PC-9 (cell line): ENCODE measurements around the gene FTO. TPM values are rescaled to one million over a fixed set of nuclear protein-coding genes. Genes with fewer than 3 reads are reported as not detected.
A peak's percentile ranks its signal among the peaks of the same experiment; 100 is the strongest.

Source experiments
- BruUV-seq: library from RNA; stranded (reverse); fragments of 400-500 nt; replicated peaks from 2 replicates; lab custom pipeline; 2021; lab: Mats Ljungman, UMichigan
- CTCF ChIA-PET: fragments of 300-600 bp; sonication (Branson Sonifier 250); formaldehyde crosslinking; loops from one replicate; lab custom pipeline; 2022; ENCODE audit warnings: antibody characterized with exemption; lab: Charles Lee
- POLR2A ChIA-PET: fragments of 300-600 bp; sonication (Branson Sonifier 250); formaldehyde crosslinking; loops from one replicate; lab custom pipeline; 2022; ENCODE audit warnings: antibody characterized with exemption; ENCODE audit not compliant: unreplicated experiment; lab: Charles Lee
- DNase-seq, 2 experiments: peaks; one replicate each; pipeline versions ENCODE4 v3.0.0 to v3.0.0-alpha.2; 2015 to 2022; ENCODE audit warnings: mixed read lengths in 1 of 2
- H2AFZ ChIP-seq: fragments of 200-600 bp; sonication (generic); 2 replicates; pipeline ENCODE4 v1.8.1; 2017; ENCODE audit warnings: antibody characterized with exemption
- H3F3A ChIP-seq: fragments of 200-600 bp; sonication (generic); 2 replicates; pipeline ENCODE4 v1.8.1; 2017; ENCODE audit warnings: antibody characterized with exemption, mild to moderate bottlenecking, low read depth; ENCODE audit not compliant: insufficient read depth
- H3K27ac ChIP-seq: fragments of 200-600 bp; sonication (generic); 2 replicates; pipeline ENCODE4 v1.6.1; 2016; ENCODE audit warnings: mixed run types
- H3K27me3 ChIP-seq: fragments of 200-600 bp; sonication (generic); 2 replicates; pipeline ENCODE4 v1.6.1; 2016; ENCODE audit warnings: low read depth, mixed run types; ENCODE audit not compliant: insufficient read depth
- H3K36me3 ChIP-seq: fragments of 200-600 bp; sonication (generic); 2 replicates; pipeline ENCODE4 v1.6.1; 2016; ENCODE audit warnings: low read depth, mixed run types
- H3K4me1 ChIP-seq: fragments of 200-600 bp; sonication (generic); replicated peaks from 2 replicates; pipeline ENCODE4 v1.6.1; 2016; ENCODE audit warnings: mixed run types; ENCODE audit not compliant: insufficient read depth
- H3K4me2 ChIP-seq: fragments of 200-600 bp; sonication (generic); 2 replicates; pipeline ENCODE4 v1.6.1; 2017; ENCODE audit warnings: mixed run types
- H3K4me3 ChIP-seq: fragments of 200-600 bp; sonication (generic); 2 replicates; pipeline ENCODE4 v1.6.1; 2016; ENCODE audit warnings: mixed run types
- H3K79me2 ChIP-seq: fragments of 200-600 bp; sonication (generic); 2 replicates; pipeline ENCODE4 v1.6.1; 2017; ENCODE audit warnings: low read depth, mixed run types
- H3K9me2 ChIP-seq: fragments of 200-600 bp; sonication (generic); 2 replicates; pipeline ENCODE4 v1.8.1; 2017; ENCODE audit warnings: mild to moderate bottlenecking; ENCODE audit not compliant: insufficient read depth
- H3K9me3 ChIP-seq: fragments of 200-600 bp; sonication (generic); 2 replicates; pipeline ENCODE4 v1.8.1; 2016; ENCODE audit warnings: low read depth; ENCODE audit not compliant: insufficient read depth
- H4K20me1 ChIP-seq: fragments of 200-600 bp; sonication (generic); 2 replicates; pipeline ENCODE4 v1.8.1; 2017; ENCODE audit not compliant: insufficient read depth
- CTCF ChIP-seq: fragments of 200-600 bp; sonication (generic); conservative IDR thresholded peaks from 2 replicates; pipeline ENCODE4 v1.6.1; 2017; ENCODE audit warnings: mixed run types, antibody characterized with exemption, mild to moderate bottlenecking, moderate library complexity
- EZH2 ChIP-seq: fragments of 200-600 bp; sonication (generic); IDR thresholded peaks from 2 replicates; pipeline ENCODE4 v1.8.0; 2017; ENCODE audit warnings: antibody characterized with exemption, low read depth
- intact Hi-C: fragments of 100-400 bp; cut with micrococcal nuclease; formaldehyde crosslinking; loops from one replicate; pipeline ENCODE4 v1.10.0; 2022; ENCODE audit not compliant: unreplicated experiment
- total RNA-seq: library from RNA; stranded (reverse); gene quantifications from 2 replicates; pipeline ENCODE4 v1.2.3, GENCODE V29; 2021

FTO gene
- total RNA-seq, 1 experiment from 2014 or later: 58.1 TPM

DNA sequence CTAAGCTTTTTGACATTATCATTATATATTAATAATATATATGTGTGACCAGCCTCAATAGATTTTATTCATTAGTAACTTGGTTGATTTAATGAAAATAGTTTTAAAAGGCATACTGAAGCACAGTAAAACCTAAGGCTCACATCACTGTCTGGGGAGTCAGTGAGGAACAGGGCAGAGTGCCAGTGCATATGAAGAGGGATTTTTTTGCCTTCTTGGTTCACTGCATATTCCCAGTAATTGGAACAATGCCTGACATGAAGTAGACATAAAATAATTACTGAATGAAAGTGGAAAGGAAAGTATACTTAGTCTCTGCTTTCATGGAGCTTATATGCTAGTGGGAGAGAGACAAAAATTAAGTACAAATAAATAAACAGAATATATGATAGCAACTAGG, 81.1 kb downstream of the FTO start:
- intact Hi-C loops: loop anchor here (10.0 kb wide), 1 partner anchor 80 kb away; no protein-coding TSS in a partner anchor
- Histone ChIP-seq H3F3A (peaks cover 22% of the 10 kb centered on the region), H3K4me3 (no peak overlapping the region), H3K27me3 (no peaks in the 10 kb centered on the region), H3K36me3 (no peaks in the 10 kb centered on the region), H3K9me2 (no peaks in the 10 kb centered on the region), H4K20me1 (no peaks in the 10 kb centered on the region), H2AFZ (no peak overlapping the region), H3K79me2 (peaks cover 52% of the 10 kb centered on the region), H3K9me3 (no peaks in the 10 kb centered on the region), H3K27ac (peak overlapping the region; percentile 48; the same call in 1 of the 2 replicates), H3K4me2 (no peak overlapping the region), H3K4me1 (peaks cover 57% of the 10 kb centered on the region)
- DNase-seq: no peak
- POLR2A ChIA-PET: no interaction called here
- TF ChIP-seq EZH2: no peak
- BruUV-seq: no TSS peak
- CTCF ChIA-PET: no interaction called here

DNA sequence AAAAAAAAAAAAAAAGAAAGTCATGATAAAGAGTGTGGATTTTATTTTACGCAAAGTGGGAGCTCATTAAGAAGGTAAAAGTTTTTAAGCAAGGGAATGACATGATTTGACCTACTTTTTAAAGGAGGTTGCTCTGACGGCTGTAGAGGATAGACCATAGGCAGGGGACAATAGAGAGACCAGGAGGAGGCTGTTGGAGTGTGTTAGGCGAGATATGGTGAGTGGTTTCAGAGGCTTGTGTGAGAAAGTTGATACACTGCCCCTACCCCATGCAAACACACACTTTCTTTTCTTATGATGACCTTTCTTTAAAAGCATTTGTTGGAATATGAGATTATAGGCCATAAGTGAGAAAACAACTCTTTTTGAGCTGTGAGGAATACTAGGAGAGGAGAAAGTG, 82.0 kb downstream of the FTO start:
- Histone ChIP-seq H3K36me3 (no peaks in the 10 kb centered on the region), H3K27me3 (no peaks in the 10 kb centered on the region), H3F3A (peaks cover 20% of the 10 kb centered on the region), H3K9me3 (no peaks in the 10 kb centered on the region), H3K9me2 (no peaks in the 10 kb centered on the region), H3K4me1 (peaks cover 49% of the 10 kb centered on the region), H3K27ac (no peak overlapping the region), H3K4me2 (no peak overlapping the region), H2AFZ (no peak overlapping the region), H3K4me3 (no peak overlapping the region), H4K20me1 (no peaks in the 10 kb centered on the region), H3K79me2 (peaks cover 43% of the 10 kb centered on the region)
- intact Hi-C loops: loop anchor here (10.0 kb wide), 1 partner anchor 79 kb away; no protein-coding TSS in a partner anchor
- no TSS peak for BruUV-seq
- ChIA-PET POLR2A (no interaction called here), CTCF (no interaction called here)
- no peak for DNase-seq
- no peak for TF ChIP-seq CTCF
- TF ChIP-seq EZH2: no peak

- no peaks in the 10 kb centered on the region for H3K36me3 ChIP-seq
- intact Hi-C loops: loop anchor here (10.0 kb wide), 1 partner anchor 77 kb away; no protein-coding TSS in a partner anchor
- ChIA-PET POLR2A (no interaction called here), CTCF (no interaction called here)
- peaks cover 9% of the 10 kb centered on the region for H3F3A ChIP-seq
- no peak overlapping the region for H2AFZ ChIP-seq
- no peaks in the 10 kb centered on the region for H3K27me3 ChIP-seq
- H3K9me3 ChIP-seq: no peaks in the 10 kb centered on the region
- no peak overlapping the region for H3K4me2 ChIP-seq
- H3K79me2 ChIP-seq: peaks cover 32% of the 10 kb centered on the region
- no TSS peak for BruUV-seq
- no peaks in the 10 kb centered on the region for H3K9me2 ChIP-seq
- TF ChIP-seq CTCF (no peak), EZH2 (no peak)
- DNase-seq: no peak
- peaks cover 34% of the 10 kb centered on the region for H3K4me1 ChIP-seq
- H3K4me3 ChIP-seq: no peak overlapping the region
- H3K27ac ChIP-seq: peak overlapping the region; percentile 39
- H4K20me1 ChIP-seq: no peaks in the 10 kb centered on the region
These were observed 83.5 kb downstream of the FTO start for GRCh38 chr16:53787423-53787822.

DNA sequence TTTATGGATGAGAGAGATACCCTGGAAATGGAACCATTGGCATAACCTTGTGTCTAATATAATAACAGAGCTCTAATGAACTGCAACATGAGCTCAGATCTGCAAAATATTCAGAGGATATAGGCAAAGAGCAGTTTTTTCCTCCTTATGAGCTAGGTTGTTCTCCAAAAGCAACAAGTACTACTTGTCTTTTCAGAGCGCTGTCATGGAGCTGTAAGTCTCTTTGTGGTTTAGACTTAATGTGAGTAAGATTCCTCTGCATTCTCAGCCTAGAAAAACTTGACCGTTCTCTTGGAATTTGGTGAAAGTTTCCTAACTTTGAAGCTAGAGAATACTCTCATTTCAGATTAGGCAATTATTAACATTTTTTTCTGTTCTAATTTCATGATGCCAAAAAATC, 85.2 kb downstream of the FTO start:
- Histone ChIP-seq H3K27ac (no peak overlapping the region), H3K4me3 (no peak overlapping the region), H3F3A (peaks cover 4% of the 10 kb centered on the region), H3K79me2 (peaks cover 18% of the 10 kb centered on the region), H3K4me1 (peaks cover 20% of the 10 kb centered on the region), H3K4me2 (no peak overlapping the region), H3K27me3 (no peaks in the 10 kb centered on the region), H3K9me2 (no peaks in the 10 kb centered on the region), H3K36me3 (no peaks in the 10 kb centered on the region), H4K20me1 (no peaks in the 10 kb centered on the region), H3K9me3 (no peaks in the 10 kb centered on the region), H2AFZ (no peak overlapping the region)
- intact Hi-C loops: loop anchor here (10.0 kb wide), 1 partner anchor 76 kb away; no protein-coding TSS in a partner anchor
- CTCF ChIA-PET: no interaction called here
- POLR2A ChIA-PET: interaction anchor here (0.7 kb wide), 1 partner anchor 45 kb away, joined by 5 read pairs; no protein-coding TSS in a partner anchor
- BruUV-seq: no TSS peak
- no peak for DNase-seq
- TF ChIP-seq EZH2 (no peak), CTCF (no peak)
